GM20431 (cell line): ENCODE results near the gene CFAP57.

Experiments used
- in situ Hi-C: fragments of 300-500 bp; cut with MseI, MboI; formaldehyde crosslinking; loops from one replicate; pipeline ENCODE4 v1.15.0; 2020; ENCODE audit warnings: low sequenced_read_pairs; ENCODE audit not compliant: unreplicated experiment

CFAP57 gene

DNA sequence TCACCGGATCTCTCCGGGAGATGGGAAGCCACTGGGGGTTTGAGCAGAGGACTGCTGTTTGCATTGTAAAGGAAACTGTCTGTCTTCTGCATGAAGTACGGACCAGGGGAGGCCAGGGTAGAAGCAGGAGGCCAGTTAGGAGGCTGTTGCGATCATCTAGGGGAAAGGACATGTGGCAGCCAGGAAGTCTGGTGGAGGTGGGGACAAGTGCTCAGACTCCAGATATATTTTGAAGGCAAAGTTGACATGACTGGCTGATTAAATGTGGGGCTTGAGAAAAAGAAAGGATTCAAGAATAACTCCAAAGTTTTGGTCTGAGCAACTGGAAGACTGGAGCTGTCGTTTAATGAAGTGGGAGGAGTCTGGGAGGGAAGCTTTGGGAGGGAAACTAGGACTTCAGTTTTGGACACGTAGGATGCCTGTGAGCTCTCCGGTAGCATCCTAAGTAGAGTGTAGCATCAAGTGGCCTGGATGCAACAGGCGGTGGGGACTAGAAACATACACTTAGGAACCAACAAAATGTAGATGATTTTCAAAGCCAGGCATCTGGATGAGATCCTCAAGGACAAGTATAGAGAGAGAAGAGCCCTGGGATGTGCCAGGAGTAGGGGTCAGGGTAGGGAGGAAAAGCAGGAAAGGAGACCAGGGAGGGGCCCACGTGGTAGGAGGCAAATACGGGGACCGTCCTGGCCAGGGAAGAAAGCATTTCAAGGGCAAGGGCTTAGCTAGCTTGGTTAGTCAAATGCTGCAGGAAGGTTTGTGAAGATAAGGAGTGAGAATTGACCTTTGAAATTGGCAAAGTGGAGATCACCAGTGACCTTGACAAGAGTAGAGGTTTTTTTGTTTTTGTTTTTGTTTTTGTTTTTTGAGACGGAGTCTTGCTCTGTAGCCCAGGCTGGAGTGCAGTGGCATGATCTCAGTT, 116.9 kb downstream of the CFAP57 start:
- in situ Hi-C loops, result no loop called here

DNA sequence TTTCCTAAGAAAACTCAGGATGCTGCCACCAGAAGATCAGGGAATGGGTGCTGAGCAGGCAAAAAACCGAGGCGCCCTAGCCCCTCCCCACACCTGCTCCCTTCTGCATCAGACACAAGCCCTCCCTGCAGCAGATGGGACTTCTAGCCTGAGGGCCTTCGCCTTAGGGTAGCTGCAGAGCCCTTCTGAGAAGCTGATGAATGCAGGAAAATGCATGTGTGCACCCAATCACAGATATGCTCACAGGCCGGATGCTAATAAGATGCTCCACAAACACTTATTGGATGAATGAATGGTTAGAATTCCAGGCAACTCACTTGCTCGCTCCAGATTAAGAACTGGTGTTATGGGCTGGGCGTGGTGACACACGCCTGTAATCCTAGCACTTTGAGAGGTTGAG, 120.1 kb downstream of the CFAP57 start:
- in situ Hi-C loops, result no loop called here

DNA sequence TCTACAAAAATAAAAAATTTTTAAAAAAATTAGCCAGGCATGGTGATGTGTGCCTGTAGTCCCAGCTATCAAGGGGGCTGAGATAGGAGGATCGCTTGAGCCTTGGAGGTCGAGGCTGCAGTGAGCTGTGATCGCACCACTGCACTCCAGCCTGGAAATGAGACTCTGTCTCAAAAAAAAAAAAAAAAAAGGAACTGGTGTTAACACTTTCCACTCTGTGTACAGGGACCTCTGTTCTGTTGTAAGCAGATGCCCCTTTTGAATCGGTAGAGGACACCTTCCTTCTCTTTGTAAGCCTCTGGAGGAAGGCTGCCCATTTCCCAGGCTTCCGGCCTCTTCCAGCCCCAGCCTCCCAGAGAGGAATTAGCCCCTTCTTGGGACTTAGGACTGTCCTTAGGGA, 120.5 kb downstream of the CFAP57 start:
- in situ Hi-C loops, result no loop called here

DNA sequence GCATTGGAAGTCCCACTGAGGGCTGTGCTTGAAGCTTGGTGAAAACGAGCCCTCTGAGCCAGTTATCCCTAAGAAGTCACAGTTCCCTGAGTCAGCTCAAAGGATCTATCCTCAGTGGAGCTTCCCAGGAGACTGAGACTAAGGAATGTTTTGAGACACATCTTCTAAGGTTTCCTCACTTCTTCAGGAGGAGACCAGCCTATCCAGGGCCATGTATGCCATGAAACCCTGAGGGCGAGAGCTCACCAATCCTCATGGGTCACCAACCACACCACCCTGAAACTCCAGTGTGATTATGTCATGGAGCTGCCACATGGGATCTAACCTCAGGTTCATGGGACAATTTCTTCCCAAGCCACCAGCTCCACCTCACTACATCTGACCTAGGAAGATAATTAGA, 121.0 kb downstream of the CFAP57 start:
- in situ Hi-C loops, result no loop called here

DNA sequence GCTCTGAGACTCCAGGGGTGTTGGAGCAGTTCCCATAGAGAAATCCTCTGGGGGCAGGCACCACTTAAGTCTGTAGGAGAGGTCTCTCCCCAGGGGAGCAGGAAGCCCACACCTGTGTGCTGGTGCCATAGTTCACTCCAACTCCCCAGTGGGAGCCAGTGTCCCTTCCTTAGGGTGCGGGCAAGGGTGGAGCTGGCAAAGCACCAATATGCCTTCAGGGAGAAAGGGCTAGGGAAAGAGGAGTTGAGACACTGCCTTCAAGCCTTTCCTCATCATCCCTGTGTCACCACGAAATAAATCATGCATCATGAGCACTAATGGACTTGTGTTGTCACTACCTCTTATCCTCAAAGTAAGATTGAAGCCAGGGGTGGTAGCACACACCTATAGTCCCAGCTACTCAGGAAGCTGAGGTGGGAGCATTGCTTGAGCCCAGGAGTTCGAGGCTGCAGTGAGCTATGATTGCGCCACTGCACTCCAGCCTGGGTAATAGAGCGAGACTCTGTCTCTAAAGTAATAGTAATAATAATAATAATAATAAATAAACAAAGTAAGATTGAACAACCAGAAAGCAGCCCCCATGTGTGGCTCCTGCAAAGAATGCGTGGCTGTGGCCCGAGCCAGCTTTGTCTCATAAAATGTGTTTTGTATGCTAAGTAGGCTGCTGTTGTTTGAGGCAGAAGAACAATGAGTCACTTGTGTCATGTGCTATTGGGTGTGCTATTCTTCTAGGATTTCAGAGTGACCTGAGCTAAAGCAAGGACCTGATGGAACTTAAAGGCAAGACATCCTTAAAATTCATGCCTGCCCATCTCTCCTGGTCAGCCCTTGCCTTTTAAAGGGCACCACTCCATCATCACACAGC, 122.0 kb downstream of the CFAP57 start:
- in situ Hi-C loops, result no loop called here

DNA sequence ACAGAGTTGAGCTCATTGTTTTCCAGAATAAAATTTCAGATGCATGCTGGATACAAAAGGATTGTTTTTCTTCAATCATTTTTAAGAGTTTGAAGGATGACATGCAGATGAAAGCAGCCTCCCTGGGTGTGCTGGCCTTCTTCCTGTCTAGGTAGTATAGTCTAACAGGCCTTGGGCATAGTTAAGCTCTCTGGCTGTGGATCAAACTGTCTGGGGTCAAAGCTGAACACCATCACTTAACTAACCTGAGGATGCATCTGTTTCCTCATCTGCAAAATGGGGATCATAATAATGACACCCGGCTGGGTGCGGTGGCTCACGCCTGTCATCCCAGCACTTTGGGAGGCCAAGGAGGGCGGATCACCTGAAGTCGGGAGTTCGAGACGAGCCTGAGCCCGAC, 122.6 kb downstream of the CFAP57 start:
- in situ Hi-C loops, result no loop called here

DNA sequence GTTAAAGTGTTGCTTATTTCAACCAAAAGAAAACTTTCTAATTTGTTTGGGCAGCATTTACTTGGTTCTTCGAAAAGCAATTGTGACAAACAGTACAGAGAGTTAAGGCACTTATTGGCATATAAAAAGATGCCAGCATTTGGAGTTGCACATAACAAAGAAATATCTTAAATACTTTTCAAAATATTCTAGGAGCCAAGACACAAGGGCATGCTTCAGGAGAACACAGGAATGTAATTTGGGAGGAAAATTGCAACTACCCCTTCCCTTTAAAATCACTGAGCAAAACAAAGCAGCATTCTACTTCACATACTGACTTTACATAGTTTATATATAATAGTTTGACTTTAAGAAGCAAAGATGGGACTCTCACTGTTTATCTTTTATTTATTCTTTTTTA, 124.1 kb downstream of the CFAP57 start:
- in situ Hi-C loops, result no loop called here

DNA sequence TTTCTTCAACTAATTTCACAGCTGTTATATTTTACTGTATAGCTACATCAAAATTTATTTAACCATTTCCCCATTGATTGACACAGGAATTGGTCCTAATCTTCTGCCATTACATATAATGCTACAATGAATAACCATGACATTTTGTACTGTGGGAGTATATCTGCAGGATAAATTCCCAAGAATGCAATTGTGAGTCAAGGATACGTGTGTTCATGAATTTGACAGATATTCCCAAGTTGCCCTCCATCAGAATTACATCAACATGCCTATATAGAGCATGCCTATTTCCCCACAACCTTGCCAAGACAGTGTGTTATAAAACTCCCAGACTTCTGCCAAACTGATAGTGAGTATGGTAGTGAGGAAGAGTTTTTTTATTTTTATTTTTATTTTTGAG, 125.9 kb downstream of the CFAP57 start:
- in situ Hi-C loops, result no loop called here

DNA sequence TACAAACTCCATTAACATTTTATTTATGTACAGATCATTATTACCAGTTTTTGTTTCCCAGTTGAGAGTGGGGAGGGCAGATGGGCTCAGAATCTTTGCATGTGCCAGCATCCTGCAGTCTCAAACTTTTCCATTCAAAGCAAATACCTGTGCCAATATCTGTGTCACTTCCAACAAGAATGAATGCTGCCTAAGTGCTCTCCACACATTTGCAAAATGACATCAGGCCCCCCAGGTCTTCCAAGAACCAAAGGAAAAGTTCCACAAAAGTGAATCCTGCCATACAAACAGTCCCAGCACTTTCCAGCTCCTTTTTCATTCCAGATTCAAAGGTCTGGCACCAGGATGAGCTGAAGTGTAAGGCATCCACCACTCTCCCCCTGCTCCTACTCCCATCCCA, 127.0 kb downstream of the CFAP57 start:
- in situ Hi-C loops, result no loop called here

DNA sequence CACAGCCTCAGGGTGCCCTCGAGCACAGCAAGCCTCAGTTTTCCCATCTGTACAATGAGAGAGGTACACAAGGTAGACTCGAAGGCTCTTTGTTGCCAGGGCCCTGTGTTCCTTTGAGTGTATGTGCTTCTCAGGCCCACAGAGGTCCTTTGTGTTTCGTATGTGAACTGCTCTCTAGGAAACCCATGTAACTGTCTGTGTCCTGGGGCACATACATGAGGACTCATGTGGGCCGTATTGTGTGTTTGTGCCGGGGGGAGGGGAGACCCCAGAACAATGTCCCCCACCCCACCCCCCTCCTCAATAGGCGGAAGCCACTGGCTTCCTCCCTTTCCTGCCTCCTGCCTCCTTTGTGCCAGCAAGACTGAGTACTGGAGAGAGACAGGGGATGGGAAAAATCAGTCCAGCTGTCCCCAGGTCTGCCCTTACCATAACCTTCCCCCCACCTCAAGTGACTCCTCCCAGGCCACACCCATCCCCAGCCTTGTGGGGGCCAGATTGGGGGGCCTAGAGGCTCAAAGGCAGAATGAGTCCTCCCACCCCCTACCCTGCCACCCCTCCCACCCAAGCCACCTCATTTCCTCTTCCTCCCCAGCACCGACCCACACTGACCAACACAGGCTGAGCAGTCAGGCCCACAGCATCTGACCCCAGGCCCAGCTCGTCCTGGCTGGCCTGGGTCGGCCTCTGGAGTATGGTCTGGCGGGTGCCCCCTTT, 128.4 kb downstream of the CFAP57 start, which contains the start of gene TIE1:
TIE1 (plus strand) TSS at position 605 of the 717 bp plus-strand sequence; CDS start at position 695, 90 bp downstream.
- in situ Hi-C loops, result no loop called here

DNA sequence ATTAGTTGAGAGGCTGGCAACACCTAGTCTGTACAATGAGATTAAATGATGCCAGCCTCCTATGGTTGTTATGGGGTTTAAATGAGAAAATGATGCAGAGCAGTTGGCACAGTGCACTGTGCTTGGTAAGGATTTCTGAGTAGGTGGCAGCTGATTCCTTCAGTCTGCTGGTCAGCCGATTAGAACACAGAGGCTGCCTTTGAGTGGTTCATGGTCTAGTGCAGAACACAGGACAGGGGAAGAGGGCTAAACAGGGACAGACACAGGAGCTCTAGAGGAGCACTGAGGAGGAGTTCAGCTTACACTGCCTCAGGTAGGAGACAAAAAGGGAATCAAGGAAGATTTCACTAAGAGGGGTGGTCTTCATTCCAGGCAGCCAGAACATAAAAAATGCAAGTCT, 130.1 kb downstream of the CFAP57 start:
- in situ Hi-C loops, result no loop called here

DNA sequence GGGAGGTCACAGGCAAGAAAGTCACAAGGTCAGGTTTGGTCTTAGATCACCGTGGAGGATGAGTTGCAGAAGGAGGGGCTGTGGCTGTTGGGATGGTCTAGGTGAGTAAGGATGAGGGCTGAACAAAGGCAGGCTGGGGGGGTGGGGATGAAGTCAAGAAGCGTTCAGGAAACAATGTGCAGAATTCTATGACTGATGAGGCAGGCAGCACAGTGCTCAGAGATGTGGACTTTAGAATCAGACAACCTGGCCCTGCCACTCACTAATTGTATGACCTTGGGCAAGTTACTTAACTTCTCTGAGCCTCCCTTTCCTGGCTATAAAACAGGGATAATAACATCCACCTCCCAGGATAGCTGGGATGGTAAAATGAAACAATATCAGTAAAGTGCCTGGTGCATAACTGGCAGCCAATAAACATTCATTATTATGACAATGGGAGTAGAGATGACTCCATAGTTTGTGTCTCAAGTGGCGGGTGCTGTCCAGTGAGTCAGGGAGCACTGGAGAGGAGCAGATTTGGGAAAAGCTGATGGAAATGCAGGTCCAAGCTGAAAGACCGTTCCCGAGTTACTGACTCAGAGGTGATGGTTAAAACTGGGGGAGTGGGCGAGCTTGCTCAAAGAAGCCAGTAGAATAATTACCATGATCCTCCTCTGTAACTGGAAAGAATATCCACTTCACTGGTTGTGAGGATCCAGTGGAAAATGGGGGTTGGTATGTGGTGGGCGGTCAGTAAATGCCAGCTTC, 130.8 kb downstream of the CFAP57 start:
- in situ Hi-C loops, result no loop called here

DNA sequence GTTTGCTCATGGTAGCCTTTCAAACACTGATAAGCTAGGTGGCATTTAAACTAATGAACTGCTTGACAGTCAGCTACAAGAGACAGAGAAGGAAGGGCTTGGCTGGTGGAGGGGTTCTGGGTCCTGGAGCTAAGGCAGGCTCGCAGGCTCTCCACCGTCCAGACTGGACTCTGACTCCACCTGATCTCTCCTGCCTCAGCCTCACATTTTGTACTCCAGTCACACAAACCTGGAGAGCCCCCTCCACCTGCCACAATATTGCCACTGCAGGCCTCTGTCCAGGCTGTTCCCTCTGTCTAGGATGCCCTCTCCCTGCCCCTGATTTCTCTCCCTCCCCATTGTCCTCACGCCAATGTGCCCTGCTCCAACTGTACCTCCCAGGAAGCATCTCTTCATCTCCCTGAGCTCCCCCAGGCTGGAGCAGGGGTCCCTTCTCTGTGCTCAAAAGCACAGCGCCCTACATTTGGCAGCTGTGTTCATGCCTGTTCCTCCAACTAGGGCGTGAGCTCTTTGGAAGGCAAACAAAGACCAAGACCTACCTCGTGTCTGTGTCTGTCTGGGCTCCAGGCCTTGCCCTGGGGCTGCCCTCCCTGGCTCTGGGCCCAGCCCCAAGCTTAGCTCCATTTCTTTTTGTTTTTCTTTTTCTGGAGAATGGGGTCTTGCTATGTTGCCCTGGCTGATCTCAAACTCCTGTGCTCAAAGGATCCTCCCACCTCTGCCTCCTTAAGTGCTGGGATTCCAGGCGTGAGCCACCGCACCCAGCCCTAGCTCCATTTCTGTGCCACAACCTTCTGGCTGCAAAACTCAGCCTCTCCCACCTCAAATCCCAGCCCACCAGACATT, 131.6 kb downstream of the CFAP57 start:
- in situ Hi-C loops, result no loop called here
